NCI-H446 treated with DMSO at 0.1 percent for 48 hours (cell line): ENCODE data around the gene NOL12.

Experiments
- DNase-seq: peaks from one replicate; lab custom pipeline; 2025; lab: John Stamatoyannopoulos, UW

Gene NOL12

GRCh38 chr22:37659066-37659896 is 26.9 kb upstream of the NOL12 start:
- no peak for DNase-seq

- no peak for DNase-seq
Observed at GRCh38 chr22:37659897-37660708, 26.0 kb upstream of the NOL12 start.

GRCh38 chr22:37660709-37661045 is 25.5 kb upstream of the NOL12 start:
- no peak for DNase-seq

GRCh38 chr22:37661160-37661924 is 24.8 kb upstream of the NOL12 start:
- DNase-seq = peak; percentile 27

GRCh38 chr22:37662039-37662438 is 24.1 kb upstream of the NOL12 start:
- DNase-seq = no peak

- DNase-seq = no peak
Observed at GRCh38 chr22:37663521-37664140, 22.5 kb upstream of the NOL12 start.

GRCh38 chr22:37664249-37665101 is 21.7 kb upstream of the NOL12 start:
- DNase-seq = no peak

- no peak for DNase-seq
Observed at GRCh38 chr22:37665487-37665886, 20.7 kb upstream of the NOL12 start.

GRCh38 chr22:37669586-37669985 is 16.6 kb upstream of the NOL12 start:
- DNase-seq = no peak

- no peak for DNase-seq
Observed at GRCh38 chr22:37672206-37672919, 13.8 kb upstream of the NOL12 start.

- DNase-seq = no peak
Observed at GRCh38 chr22:37672920-37673455, 13.2 kb upstream of the NOL12 start.

GRCh38 chr22:37674248-37674647 is 11.9 kb upstream of the NOL12 start:
- no peak for DNase-seq

GRCh38 chr22:37674951-37675929 is 10.9 kb upstream of the NOL12 start, which contains the start of gene LGALS1:
TSS of gene LGALS1 (plus strand) at chr22:37675636. CDS start at chr22:37675703, 67 bp downstream.
- peak; percentile 35 for DNase-seq

- no peak for DNase-seq
Observed at GRCh38 chr22:37675930-37676735, 10.0 kb upstream of the NOL12 start.

- DNase-seq = no peak
Observed at GRCh38 chr22:37676736-37677492, 9.2 kb upstream of the NOL12 start.

- DNase-seq = no peak
Observed at GRCh38 chr22:37677493-37677974, 8.6 kb upstream of the NOL12 start.

- no peak for DNase-seq
Observed at GRCh38 chr22:37678372-37678771, 7.8 kb upstream of the NOL12 start.
